NT2/D1 (cell line): ENCODE data around the gene TENM4.

Source experiments
- YY1 ChIP-seq: IDR thresholded peaks from 2 replicates; pipeline ENCODE4 v1.6.1; 2011; ENCODE audit not compliant: insufficient read length, insufficient read depth
- ZNF274 ChIP-seq: IDR thresholded peaks from 2 replicates; pipeline ENCODE4 v1.6.1; 2011; ENCODE audit warnings: mild to moderate bottlenecking, low read depth, low read length

DNA sequence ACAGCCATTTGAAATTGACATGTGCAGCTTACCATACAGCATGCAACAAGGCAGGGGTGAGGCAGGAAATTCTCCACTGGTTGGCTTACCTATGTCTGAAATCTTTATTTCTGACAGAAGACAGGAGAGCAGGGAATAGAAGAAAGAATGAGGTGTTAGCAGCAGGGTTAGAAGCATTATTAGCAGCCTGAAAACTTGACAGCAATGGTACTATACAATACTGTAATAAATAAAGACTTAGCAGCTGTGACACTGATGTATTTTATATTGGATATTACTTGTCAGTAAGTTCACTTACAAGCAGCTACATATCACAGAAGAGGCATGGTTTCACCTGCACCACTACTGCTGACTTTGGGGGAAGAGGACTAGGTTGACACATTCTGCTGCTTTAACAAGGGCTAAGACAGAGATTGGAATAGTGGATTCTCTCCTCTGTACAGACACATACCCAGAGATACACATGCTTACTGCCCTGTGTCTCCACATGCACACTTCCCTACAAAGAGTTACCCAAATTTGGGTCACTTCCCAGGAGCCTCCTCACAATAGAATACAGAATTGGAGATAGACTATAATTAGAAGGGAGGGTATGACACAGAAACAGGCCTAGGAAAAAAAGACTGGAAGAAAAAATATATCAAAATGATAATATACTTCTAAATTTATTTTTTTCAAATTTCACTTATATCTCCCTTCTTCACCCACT lies 720.4 kb downstream of the TENM4 start:
- TF ChIP-seq ZNF274 = no peak
- no peak for TF ChIP-seq YY1
